Rectal smooth muscle tissue (tissue), 1 donor: ENCODE measurements around the gene SCN5A.

Experiments used
- H3K27ac ChIP-seq: one replicate; pipeline ENCODE4 v1.7.0; 2013; ENCODE audit warnings: low read depth, low read length, inconsistent platforms
- H3K27me3 ChIP-seq: one replicate; pipeline ENCODE4 v1.7.0; 2013; ENCODE audit warnings: low read length; ENCODE audit not compliant: control insufficient read depth, insufficient read depth
- H3K36me3 ChIP-seq: one replicate; pipeline ENCODE4 v1.7.0; 2013; ENCODE audit warnings: low read length; ENCODE audit not compliant: control insufficient read depth, insufficient read depth
- H3K4me1 ChIP-seq: one replicate; pipeline ENCODE4 v1.7.0; 2013; ENCODE audit warnings: low read length; ENCODE audit not compliant: control insufficient read depth, insufficient read depth
- H3K4me3 ChIP-seq: one replicate; pipeline ENCODE4 v1.7.0; 2013; ENCODE audit warnings: low read length
- H3K9ac ChIP-seq: one replicate; pipeline ENCODE4 v1.7.0; 2013; ENCODE audit warnings: low read length

Gene SCN5A

DNA sequence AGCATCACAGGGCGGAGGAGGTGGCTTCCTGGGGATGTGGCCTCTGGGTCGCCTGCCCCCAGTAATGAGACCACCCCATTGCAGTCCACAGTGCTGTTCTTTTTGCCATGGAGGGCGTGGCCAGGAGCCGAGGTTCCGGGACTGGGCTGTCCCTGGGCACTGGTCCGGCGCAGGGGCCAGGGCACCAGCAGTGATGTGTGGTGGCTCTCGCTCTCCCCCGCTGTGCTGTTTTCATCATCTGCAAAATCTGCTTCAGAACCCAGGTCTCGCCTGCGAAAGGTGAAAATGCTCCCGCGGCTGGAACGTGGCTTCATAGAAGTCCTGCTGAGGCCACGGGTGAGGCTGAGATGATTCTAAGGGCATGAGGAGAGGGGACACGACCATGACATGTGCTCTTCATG is 45.8 kb downstream of the SCN5A start:
- Histone ChIP-seq H3K4me3 (no peak overlapping the region), H3K27ac (no peak overlapping the region), H3K36me3 (no peaks in the 10 kb centered on the region), H3K4me1 (no peaks in the 10 kb centered on the region), H3K9ac (no peak overlapping the region), H3K27me3 (no peaks in the 10 kb centered on the region)

GRCh38 chr3:38602576-38603250 is 46.8 kb downstream of the SCN5A start:
- Histone ChIP-seq H3K4me1 (no peaks in the 10 kb centered on the region), H3K27me3 (no peaks in the 10 kb centered on the region), H3K27ac (no peak overlapping the region), H3K36me3 (no peaks in the 10 kb centered on the region), H3K4me3 (no peak overlapping the region), H3K9ac (no peak overlapping the region)

DNA sequence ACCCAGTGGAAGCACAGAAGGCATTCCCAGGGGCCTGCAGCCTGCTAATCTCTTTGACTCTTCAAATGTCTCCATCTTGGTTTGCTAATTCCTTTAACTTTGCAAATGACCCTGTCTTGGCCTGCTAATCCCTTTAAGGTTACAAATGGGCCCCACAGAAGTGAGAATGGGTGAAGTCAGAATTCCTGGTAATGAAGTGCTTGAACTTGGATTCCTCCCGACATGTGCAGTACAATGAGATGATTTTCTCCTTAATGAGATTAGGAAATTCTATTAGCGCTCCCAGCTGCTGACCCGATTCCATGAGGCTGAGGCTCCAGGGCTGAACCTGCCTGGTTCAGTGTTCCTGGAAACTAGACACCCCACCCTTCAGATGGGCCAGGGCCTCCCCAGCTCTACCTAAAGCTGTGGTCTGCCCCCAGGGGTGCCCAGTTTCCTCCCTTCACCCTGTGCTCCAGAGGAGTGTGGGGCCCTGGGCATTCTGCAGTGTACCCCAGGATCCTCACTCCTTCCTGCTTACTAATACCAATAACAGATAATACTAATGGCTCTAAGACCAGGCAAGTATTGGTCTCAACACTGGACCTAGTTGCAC is 47.4 kb downstream of the SCN5A start:
- H3K36me3 ChIP-seq, result no peaks in the 10 kb centered on the region
- H3K4me1 ChIP-seq, result no peaks in the 10 kb centered on the region
- H3K27me3 ChIP-seq, result no peaks in the 10 kb centered on the region
- H3K27ac ChIP-seq, result no peak overlapping the region
- H3K4me3 ChIP-seq, result no peak overlapping the region
- H3K9ac ChIP-seq, result no peak overlapping the region

DNA sequence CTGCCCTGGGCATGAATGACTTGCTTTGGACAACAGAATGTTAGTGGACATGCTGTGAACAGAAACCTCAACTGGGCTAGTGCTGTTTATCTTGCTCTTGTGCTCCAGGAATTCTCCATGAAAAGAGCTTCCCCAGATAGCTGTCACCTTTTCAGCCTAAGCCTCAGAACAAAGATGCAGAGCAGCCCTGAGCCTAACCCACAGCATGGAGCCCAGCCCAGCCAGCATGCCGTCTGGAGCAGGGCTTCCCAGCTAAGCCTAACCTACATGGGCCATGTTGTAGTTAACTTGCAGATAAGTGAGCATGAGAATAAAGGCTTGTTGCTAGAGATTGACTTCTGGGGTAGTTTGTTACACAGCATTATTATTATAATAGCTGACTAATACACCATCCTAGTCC is 48.9 kb downstream of the SCN5A start:
- Histone ChIP-seq H3K4me3 (no peak overlapping the region), H3K9ac (no peak overlapping the region), H3K36me3 (no peaks in the 10 kb centered on the region), H3K27me3 (no peaks in the 10 kb centered on the region), H3K27ac (no peak overlapping the region), H3K4me1 (no peaks in the 10 kb centered on the region)

DNA sequence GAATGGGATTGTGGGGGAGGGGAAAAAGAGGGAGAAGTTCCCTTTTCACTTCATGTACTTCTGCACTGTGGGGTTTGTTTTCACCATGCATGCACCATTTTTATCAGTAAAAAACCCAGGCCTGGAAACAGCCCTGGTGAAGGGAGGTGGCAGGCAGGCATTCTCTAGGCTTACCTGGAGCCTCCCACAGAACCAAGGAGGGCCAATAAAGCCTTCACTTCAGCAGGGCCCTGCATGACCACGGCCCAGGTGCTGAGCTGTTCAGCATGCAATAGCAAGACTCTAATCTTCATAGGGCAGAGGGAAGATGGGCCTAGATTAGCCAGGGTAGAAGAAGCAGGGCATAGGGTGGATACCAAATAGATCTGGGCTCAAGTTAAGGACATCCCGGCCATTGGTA is 49.6 kb downstream of the SCN5A start:
- no peaks in the 10 kb centered on the region for H3K27me3 ChIP-seq
- no peak overlapping the region for H3K9ac ChIP-seq
- no peaks in the 10 kb centered on the region for H3K4me1 ChIP-seq
- H3K36me3 ChIP-seq, result no peaks in the 10 kb centered on the region
- H3K4me3 ChIP-seq, result no peak overlapping the region
- H3K27ac ChIP-seq, result no peak overlapping the region

DNA sequence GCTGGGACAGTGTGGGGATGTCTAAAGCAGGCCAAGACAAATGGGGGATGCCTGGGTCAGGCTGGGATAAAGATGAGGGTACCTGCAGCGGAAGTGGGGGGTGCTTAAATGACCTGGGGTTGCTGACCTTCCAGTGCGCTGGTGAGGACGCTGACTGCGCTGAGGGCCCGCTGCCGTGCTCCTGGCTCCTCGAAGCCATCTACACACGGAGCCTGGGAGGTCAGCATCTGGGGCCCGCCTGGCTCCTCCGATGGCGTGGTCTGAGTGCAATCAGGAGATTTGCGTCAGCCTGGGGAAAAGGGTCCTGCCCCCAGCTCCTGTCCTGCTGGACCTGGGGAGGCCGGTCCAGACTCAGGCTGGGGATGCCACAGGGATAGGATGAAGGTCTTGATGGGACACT is 50.7 kb downstream of the SCN5A start:
- H3K27me3 ChIP-seq, result no peaks in the 10 kb centered on the region
- H3K9ac ChIP-seq, result no peak overlapping the region
- no peaks in the 10 kb centered on the region for H3K36me3 ChIP-seq
- H3K4me1 ChIP-seq, result no peaks in the 10 kb centered on the region
- H3K27ac ChIP-seq, result no peak overlapping the region
- H3K4me3 ChIP-seq, result no peak overlapping the region

DNA sequence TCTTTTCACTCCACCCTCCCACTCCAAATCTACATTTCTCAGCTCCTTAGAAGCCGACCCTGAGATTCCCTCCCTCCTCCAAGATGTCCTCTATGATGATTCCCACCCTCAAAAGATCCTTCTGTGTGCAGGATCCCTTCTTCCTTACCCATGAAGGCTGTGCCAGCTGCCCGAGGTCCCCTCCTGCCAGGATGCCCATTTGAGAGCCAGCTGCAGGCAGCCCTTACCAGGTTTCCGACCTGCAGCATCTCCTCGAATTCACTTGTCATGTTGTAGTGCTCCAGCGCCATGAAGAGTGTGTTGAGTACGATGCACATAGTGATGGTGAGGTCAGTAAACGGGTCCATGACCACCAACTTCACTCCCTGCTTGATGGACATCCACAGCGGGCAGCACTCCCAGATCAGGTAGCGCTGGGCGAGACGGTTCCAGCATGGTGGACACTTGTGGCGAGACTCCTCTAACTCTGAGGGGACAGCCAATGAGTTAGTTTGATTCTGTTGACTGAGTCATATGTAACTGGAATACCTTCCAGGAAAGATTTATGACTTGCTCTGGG is 51.9 kb downstream of the SCN5A start:
- Histone ChIP-seq H3K9ac (no peak overlapping the region), H3K36me3 (no peaks in the 10 kb centered on the region), H3K27me3 (no peaks in the 10 kb centered on the region), H3K4me1 (no peaks in the 10 kb centered on the region), H3K4me3 (no peak overlapping the region), H3K27ac (no peak overlapping the region)

- no peaks in the 10 kb centered on the region for H3K27me3 ChIP-seq
- H3K4me3 ChIP-seq, result no peak overlapping the region
- H3K4me1 ChIP-seq, result peaks cover 3% of the 10 kb centered on the region
- no peak overlapping the region for H3K9ac ChIP-seq
- no peak overlapping the region for H3K27ac ChIP-seq
- H3K36me3 ChIP-seq, result no peaks in the 10 kb centered on the region
Observed at GRCh38 chr3:38595393-38595792, 54.1 kb downstream of the SCN5A start.

DNA sequence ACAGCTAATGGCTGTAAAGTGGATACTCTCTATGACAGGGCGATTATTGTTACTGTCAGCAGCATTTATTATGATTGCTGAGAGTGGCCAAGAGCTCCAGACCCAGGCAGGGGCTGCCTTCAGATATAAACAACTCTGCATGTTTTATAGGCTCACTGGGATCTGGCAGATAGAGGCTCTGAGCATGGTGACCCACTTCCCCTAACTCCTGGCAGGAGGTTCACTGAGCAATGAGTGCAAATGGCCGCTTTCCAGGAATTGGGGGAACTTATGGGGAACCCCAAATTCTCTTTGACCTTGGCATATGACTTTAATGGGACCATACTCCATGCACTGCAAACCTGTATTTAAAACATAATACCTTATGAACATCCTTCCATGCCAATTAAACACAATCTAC is 59.0 kb downstream of the SCN5A start:
- no peak overlapping the region for H3K9ac ChIP-seq
- H3K4me3 ChIP-seq, result no peak overlapping the region
- H3K4me1 ChIP-seq, result peaks cover 5% of the 10 kb centered on the region
- no peaks in the 10 kb centered on the region for H3K36me3 ChIP-seq
- H3K27ac ChIP-seq, result no peak overlapping the region
- H3K27me3 ChIP-seq, result no peaks in the 10 kb centered on the region

GRCh38 chr3:38588995-38589937 is 60.2 kb downstream of the SCN5A start:
- no peaks in the 10 kb centered on the region for H3K27me3 ChIP-seq
- peaks cover 5% of the 10 kb centered on the region for H3K4me1 ChIP-seq
- no peak overlapping the region for H3K4me3 ChIP-seq
- no peak overlapping the region for H3K27ac ChIP-seq
- no peak overlapping the region for H3K9ac ChIP-seq
- no peaks in the 10 kb centered on the region for H3K36me3 ChIP-seq

GRCh38 chr3:38588371-38588971 is 61.0 kb downstream of the SCN5A start:
- H3K27me3 ChIP-seq, result no peaks in the 10 kb centered on the region
- no peaks in the 10 kb centered on the region for H3K36me3 ChIP-seq
- H3K4me3 ChIP-seq, result no peak overlapping the region
- H3K4me1 ChIP-seq, result peaks cover 5% of the 10 kb centered on the region
- no peak overlapping the region for H3K9ac ChIP-seq
- H3K27ac ChIP-seq, result no peak overlapping the region

DNA sequence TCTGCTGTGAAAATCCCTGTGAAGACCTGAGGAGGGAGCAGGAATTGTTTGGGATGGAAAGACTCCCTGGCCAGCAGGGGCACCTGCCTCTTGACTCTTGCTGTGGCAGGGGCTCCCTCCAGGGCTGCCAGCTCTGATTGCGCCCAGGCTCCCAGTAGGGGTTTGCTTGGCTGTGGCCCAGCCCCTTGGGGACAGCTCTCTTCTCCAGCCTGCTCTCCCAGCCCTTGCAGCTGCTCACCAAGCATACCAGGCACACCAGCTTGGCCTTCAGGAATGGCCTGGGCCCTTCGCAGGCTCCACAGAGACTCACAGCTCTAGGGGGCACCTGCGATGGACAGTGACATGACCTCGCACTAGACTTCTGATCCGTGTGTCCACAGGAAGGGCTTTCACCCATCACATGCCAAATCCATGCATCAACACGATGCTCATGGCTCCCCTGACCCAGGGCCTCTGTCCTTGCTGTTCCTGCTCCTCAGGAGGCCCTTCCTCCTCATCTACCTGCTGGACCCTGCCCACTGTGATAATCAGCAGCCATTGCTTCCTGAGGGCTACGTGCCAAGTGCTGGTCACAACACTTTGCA is 61.8 kb downstream of the SCN5A start:
- peaks cover 5% of the 10 kb centered on the region for H3K4me1 ChIP-seq
- no peak overlapping the region for H3K4me3 ChIP-seq
- H3K9ac ChIP-seq, result no peak overlapping the region
- no peak overlapping the region for H3K27ac ChIP-seq
- H3K36me3 ChIP-seq, result no peaks in the 10 kb centered on the region
- no peaks in the 10 kb centered on the region for H3K27me3 ChIP-seq
